Hematopoietic multipotent progenitor cell treated with erythropoietin and hydrocortisone succinate and interleukin-3 and kit ligand, for 8 days (in vitro differentiated cells): ENCODE data around the gene PXDN.

Experiments
- DNase-seq: peaks from one replicate; pipeline ENCODE4 v3.0.0-alpha.2; 2015

PXDN gene

DNA sequence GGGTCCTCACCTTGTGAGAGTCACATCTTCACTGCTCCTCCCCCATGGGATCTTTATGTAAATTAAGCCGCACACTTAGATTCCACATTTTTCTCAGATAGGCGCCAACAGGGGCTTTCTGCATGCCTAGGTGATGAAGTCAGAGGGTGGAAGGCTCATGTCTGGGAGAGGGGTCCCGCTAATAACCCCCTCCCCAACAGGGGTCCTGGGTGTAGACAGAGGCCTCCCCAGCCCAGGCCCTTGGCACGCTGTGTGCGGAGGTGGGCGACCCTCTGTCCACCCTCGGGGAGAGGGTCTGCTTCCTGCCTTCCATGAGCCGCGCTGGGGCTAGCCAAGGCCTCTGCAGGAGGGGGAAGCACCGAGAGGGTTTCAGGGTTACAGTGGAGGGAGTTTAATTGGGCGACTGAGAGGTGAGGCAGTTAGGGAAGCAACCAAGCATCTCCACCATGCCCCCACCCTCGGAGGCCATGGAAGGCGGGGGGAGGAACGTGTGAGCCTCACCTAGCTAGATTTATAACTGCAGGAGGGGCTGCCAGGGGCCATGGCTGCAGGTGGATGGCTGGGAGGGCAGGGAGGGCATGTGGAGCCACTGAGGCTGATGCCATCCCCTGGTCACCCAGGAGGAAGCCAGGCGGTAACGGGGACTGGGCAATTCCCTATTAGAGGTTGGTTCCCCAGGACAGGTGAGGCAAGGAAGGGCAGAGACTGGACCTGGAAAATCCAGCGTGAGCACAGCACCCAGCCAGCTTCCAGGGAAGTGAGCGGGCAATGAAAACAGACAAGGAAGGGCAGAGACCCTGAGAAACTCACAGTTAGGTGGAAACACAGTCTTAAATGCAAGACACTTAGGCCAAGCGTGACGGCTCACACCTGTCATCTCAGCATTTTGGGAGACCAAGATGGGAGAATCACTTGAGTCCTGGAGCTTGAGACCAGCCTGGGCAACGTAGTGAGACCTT lies 7.7 kb upstream of the PXDN start:
- DNase-seq: no peak

- DNase-seq: peak; percentile 26
Measured at GRCh38 chr2:1750933-1751766, 6.8 kb upstream of the PXDN start.

- DNase-seq: no peak
Measured at GRCh38 chr2:1750270-1750932, 6.1 kb upstream of the PXDN start.

- no peak for DNase-seq
Measured at GRCh38 chr2:1749489-1750119, 5.3 kb upstream of the PXDN start.

DNA sequence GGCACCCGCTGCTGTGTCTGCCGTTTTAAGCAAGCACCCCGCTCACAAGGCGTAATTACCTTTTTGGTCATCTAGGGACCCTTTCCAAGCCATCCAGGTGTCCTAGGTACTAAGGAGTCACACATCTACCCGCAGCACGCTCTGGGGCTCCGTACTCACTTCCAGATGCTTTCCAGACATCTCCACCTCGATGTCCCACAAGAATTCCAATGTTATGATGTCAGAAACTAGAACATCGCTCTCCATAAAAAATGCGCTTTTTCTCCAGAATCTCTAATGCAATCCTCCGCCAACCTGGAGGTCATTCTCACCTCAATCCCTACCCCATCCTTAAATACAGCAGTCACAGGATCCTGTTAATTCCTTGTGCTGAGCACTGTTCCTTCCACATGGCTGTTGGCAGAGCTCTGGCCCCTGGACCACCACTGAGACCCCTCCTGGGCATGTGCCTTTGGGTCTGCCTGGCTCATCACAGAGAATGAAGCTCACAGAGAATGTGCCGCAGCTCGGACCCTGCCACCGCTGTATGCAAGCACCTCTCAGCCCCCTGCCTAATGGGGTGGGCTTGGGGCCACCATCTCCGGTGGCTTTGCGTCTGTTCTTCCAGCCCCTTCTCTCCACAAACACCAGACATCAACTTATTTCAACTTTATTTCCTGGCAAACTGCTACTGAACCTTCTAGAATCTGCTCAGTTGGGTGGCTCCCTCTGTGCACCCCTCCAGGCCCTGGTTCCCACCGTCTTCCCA lies 4.6 kb upstream of the PXDN start:
- DNase-seq: no peak

DNA sequence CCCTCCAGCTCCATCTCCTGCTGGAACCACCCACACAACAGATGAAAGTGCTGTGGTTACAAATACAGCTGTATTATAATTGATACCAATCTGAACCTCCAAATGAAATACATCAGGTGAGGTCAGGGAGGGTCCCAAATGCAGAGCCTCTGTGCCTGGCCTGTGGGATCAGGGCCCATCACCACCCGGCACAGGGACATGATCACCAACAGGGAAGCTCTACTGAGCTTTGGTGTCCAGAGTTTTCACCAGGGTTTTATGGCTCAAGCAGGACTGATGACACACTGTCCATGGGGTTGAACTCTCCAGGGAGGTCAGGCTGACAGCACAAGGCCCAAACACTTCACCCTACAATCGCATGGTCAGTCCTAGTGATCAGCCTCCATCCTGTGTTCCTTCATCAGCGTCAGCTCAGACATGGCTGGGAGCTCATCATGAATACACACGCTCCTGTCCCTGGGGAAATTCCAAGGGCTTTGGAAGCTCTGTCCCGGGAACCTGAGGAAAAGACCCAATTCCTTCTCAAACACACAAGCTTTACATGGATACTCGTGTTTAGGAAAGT lies 3.9 kb upstream of the PXDN start:
- DNase-seq: no peak

DNA sequence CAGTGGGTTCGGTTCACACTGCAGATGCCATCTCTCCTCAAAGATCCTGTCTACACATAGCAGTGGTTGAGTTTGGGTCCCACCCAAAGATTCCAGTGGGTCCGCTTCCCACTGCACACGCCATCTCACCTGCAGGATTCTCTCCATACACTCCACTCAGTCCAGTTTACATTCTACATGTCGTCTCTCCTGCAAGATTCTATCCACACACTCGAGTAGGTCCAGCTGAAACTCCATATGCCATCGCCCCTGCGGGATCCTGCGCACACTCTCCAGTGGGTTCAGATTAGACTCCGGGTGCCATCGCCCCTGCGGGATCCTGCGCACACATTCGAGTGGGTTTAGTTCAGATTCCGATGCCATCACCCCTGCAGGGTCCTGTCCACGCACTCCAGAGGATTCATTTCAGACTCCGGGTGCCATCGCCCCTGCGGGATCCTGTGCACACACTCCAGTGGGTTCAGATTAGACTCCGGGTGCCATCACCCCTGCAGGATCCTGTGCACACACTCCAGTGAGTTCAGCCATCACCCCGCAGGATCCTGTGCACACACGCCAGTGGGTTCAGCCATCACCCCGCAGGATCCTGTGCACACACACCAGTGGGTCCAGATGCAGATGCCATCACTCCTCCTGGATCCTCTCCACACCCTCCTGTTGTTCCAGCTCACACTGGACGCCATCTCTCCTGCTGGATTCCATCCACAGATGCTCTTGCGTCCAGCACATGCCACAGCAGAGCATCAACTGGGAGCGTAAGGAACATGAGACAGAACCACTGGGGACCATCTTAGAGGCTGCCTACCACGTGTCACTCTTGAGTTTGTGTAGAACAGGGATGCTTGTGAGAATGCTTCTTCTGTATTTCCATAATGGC lies 3.0 kb upstream of the PXDN start:
- DNase-seq: no peak

GRCh38 chr2:1746174-1747064 lies 2.1 kb upstream of the PXDN start:
- DNase-seq: no peak

DNA sequence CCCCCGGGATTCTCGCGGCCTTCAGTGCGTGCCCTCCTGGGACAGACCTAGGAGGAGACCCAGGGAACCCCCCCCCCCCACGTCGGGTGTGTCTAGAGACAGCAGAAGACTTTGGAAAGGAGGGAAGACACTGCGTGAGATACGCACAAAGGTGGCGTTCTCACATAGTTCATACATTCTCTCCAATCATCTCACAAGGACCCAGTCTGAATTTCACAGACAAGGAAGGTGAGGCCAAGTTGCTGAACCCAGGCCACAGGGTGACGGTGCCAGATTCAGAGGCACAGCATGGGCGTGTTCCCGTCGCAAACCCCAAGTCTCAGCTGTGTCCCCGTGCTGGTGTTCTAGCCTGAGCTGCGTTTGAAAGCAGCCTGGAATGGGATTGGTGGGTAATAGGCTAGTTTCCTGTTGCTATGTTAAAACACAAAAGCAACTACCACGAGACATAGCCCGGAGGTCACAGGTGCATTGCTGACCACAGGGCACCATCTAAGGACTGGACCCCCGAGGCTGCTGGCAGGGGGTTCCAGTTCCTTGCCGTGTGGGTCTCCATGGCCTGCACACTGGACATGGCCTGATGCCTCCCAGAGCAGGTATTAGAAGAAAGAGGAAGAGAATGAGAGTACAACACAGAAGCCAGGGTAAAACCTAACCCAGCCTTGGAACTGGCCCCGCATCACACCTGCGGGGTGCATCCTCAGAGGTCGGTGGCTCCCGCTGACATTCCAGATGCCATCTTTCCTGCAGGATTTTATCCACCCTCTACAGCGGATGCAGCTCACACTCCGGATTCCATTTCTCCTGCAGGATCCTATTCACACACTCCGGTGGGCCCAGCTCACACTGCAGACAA lies 1.1 kb upstream of the PXDN start:
- DNase-seq: no peak

DNA sequence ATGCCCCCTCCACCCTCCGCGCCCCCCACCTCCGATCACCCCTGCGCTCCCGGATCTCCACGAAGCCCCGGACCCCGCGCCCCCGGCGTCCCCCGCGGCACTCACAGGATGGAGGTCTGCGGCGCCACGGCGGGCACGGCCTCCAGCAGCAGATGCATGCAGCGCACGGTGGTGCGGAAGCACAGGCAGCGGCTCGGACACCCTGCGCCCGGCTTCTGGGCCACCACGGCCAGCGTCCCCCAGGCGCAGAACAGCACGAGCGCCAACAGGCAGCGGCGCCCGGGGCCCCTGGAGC lies 217 bp downstream of the PXDN start:
- no peak for DNase-seq

GRCh38 chr2:1743396-1744150 lies 742 bp downstream of the PXDN start:
- DNase-seq: no peak

- no peak for DNase-seq
Measured at GRCh38 chr2:1742681-1743395, 1.5 kb downstream of the PXDN start.

- DNase-seq: no peak
Measured at GRCh38 chr2:1742301-1742680, 2.0 kb downstream of the PXDN start.

DNA sequence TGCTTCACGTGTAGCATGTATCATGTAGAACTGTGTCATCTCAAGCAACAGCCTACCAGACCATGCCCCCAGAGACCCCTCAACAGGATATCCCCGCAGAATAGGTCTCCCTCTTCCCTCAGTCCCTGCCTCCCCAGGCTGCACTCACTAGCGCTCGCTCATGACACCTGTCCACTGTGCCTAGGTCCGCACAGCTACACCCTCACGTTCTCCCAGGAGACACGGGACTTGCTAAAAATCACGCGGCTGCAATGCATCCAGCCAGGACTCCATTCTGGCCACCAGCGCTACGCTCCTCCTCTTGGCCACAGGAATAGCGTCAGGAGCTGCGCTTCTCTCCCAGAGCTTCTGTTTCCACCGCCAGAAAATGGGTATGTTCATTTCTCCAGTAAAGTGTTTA lies 2.5 kb downstream of the PXDN start:
- no peak for DNase-seq

GRCh38 chr2:1740716-1741589 lies 3.4 kb downstream of the PXDN start:
- DNase-seq: no peak

DNA sequence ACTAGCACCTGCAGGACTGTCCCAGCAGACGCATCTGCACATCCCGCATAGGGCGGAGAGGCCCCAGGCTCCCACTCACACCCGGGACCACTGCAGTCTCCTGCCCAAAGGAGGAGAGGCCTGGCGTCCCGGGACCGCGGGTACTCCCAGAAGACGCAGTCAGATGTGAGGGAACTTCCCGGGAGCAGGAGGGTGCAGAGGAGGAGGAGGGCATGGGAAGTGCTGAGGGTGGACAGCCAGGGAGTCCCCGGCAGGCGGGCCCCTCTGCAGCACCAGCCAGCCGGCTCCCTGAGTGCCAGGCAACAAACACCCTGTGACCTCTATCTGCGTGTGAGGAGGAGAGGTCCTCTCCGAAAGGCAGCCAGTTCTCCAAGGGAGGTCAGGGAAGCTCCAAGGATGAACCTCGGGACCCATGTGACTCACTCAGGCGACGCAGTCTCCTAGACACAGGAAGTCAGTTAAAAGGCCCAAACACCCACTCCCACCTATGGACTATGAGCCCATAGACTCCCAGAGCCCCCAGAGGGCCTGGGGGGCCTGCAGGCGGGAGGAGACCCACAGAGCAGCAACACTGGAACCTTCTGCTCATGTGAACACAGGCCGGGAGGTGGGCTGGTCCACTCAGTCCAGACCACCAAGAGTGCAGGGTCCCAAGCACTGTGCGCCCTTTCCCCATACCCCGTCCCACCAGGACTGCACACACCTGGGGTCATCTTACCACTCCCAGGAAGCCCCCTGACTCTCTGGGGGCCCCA lies 4.2 kb downstream of the PXDN start:
- DNase-seq: no peak
